HepG2 (cell line): ENCODE data around the gene TREX2. TPM values are rescaled to one million over a fixed set of nuclear protein-coding genes. Genes with fewer than 3 reads are reported as not detected.

ENCODE experiments used
- DPF2 ChIP-seq: sonication (generic); formaldehyde crosslinking; IDR thresholded peaks from 2 replicates; pipeline ENCODE4 v1.4.0; 2020; ENCODE audit warnings: mild to moderate bottlenecking, low read depth, missing genetic modification reagents, borderline replicate concordance
- FOSL2 ChIP-seq: sonication (generic); formaldehyde crosslinking; IDR thresholded peaks from 2 replicates; pipeline ENCODE4 v1.4.0; 2020; ENCODE audit warnings: missing genetic modification reagents
- FOXP1 ChIP-seq, 2 experiments: fragments of 450-650 bp in 1 of 2; IDR thresholded peaks; 2 replicates each; pipeline ENCODE4 v1.6.1; 2017 to 2018; ENCODE audit warnings: antibody characterized with exemption in 1 of 2
- MTA1 ChIP-seq: sonication (generic); formaldehyde crosslinking; IDR thresholded peaks from 2 replicates; pipeline ENCODE4 v1.4.0; 2020; ENCODE audit warnings: missing genetic modification reagents, mild to moderate bottlenecking, borderline replicate concordance
- MTERF4 ChIP-seq: sonication (generic); formaldehyde crosslinking; IDR thresholded peaks from 2 replicates; pipeline ENCODE4 v1.8.0; 2023; ENCODE audit warnings: mild to moderate bottlenecking, missing genetic modification reagents
- NCOA2 ChIP-seq: sonication (generic); formaldehyde crosslinking; IDR thresholded peaks from 2 replicates; pipeline ENCODE4 v1.8.0; 2022; ENCODE audit warnings: inconsistent platforms
- RBAK ChIP-seq: sonication (generic); formaldehyde crosslinking; IDR thresholded peaks from 2 replicates; pipeline ENCODE4 v1.5.1; 2020; ENCODE audit warnings: mild to moderate bottlenecking, missing genetic modification reagents
- RELA ChIP-seq: sonication (generic); formaldehyde crosslinking; IDR thresholded peaks from 2 replicates; pipeline ENCODE4 v1.4.0; 2020; ENCODE audit warnings: missing genetic modification reagents
- SP140L ChIP-seq: sonication (generic); formaldehyde crosslinking; IDR thresholded peaks from 2 replicates; pipeline ENCODE4 v1.4.0; 2020; ENCODE audit warnings: missing genetic modification reagents, borderline replicate concordance
- ZC3H4 ChIP-seq: sonication (generic); formaldehyde crosslinking; IDR thresholded peaks from 2 replicates; pipeline ENCODE4 v1.4.0; 2020; ENCODE audit warnings: missing genetic modification reagents, borderline replicate concordance
- ZFP36L2 ChIP-seq: sonication (generic); formaldehyde crosslinking; IDR thresholded peaks from 2 replicates; pipeline ENCODE4 v1.4.0; 2020; ENCODE audit warnings: missing genetic modification reagents
- ZFX ChIP-seq: sonication (generic); formaldehyde crosslinking; IDR thresholded peaks from 2 replicates; pipeline ENCODE4 v1.4.0; 2020; ENCODE audit warnings: mild to moderate bottlenecking, low read depth, missing genetic modification reagents, moderate library complexity
- ZNF256 ChIP-seq: sonication (generic); formaldehyde crosslinking; conservative IDR thresholded peaks from 2 replicates; pipeline ENCODE4 v1.4.0; 2020; ENCODE audit warnings: missing genetic modification reagents
- ZNF687 ChIP-seq: sonication (generic); formaldehyde crosslinking; IDR thresholded peaks from 2 replicates; pipeline ENCODE4 v1.5.1; 2020; ENCODE audit warnings: mild to moderate bottlenecking, missing genetic modification reagents, moderate library complexity
- ZNF775 ChIP-seq: sonication (generic); formaldehyde crosslinking; IDR thresholded peaks from 2 replicates; pipeline ENCODE4 v1.4.0; 2020; ENCODE audit warnings: missing genetic modification reagents, mild to moderate bottlenecking, moderate library complexity, borderline replicate concordance
- ZNF891 ChIP-seq: sonication (generic); formaldehyde crosslinking; IDR thresholded peaks from 2 replicates; pipeline ENCODE4 v1.5.0; 2020; ENCODE audit warnings: mild to moderate bottlenecking, missing genetic modification reagents
- polyA plus RNA-seq, 8 experiments: library from polyadenylated mRNA; depleted of rRNA in 3 of 8; stranded (reverse) in 7 of 8; unstranded in 1 of 8; fragments of >200 nt; fragmentation: Illumina TruSeq in 4 of 8; extraction: Trizol in 4 of 8; gene quantifications; 2 replicates each; pipeline versions ENCODE4 v1.2.1 to v1.2.3, GENCODE V29; 2011 to 2016; ENCODE audit warnings: low read depth in 4 of 8, missing spikeins in 1 of 8, mixed read lengths in 1 of 8; ENCODE audit not compliant: insufficient read depth in 1 of 8
- total RNA-seq, 5 experiments: library from RNA; depleted of rRNA; stranded (reverse); fragments of >200 nt; fragmentation: Illumina TruSeq; extraction: Trizol; gene quantifications; 2 replicates each; pipeline ENCODE4 v1.2.3, GENCODE V29; 2016; ENCODE audit warnings: low read depth in 1 of 5
- TF ChIP-seq, protein P1 (sequence below): sonication (generic); formaldehyde crosslinking; conservative IDR thresholded peaks from 2 replicates; pipeline ENCODE4 v1.8.1; 2023; ENCODE audit warnings: missing genetic modification reagents
- TF ChIP-seq, protein P2 (sequence below): sonication (generic); formaldehyde crosslinking; IDR thresholded peaks from 2 replicates; pipeline ENCODE4 v1.5.1; 2020; ENCODE audit warnings: missing genetic modification reagents, mild to moderate bottlenecking, borderline replicate concordance

Gene TREX2
- total and polyA plus RNA-seq, 2 of the 13 experiments (the other 11 are each of a cell fraction or from before 2014, with no cell fraction given) = 0.13 to 0.18 TPM

GRCh38 chrX:153485396-153486080 is 39.7 kb upstream of the TREX2 start (continued):
- no peak for TF ChIP-seq NCOA2 (CRISPR knock-in tag)
- TF ChIP-seq, protein P1, sequence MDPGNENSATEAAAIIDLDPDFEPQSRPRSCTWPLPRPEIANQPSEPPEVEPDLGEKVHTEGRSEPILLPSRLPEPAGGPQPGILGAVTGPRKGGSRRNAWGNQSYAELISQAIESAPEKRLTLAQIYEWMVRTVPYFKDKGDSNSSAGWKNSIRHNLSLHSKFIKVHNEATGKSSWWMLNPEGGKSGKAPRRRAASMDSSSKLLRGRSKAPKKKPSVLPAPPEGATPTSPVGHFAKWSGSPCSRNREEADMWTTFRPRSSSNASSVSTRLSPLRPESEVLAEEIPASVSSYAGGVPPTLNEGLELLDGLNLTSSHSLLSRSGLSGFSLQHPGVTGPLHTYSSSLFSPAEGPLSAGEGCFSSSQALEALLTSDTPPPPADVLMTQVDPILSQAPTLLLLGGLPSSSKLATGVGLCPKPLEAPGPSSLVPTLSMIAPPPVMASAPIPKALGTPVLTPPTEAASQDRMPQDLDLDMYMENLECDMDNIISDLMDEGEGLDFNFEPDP = 0 out of 2 replicates have a peak, but pooled peaks have one; percentile 21
- TF ChIP-seq MTERF4 (CRISPR knock-in tag) = no peak
- no peak for TF ChIP-seq ZFX (CRISPR knock-in tag)
- no peak for TF ChIP-seq ZNF256 (CRISPR knock-in tag)
- peak; percentile 67 for TF ChIP-seq ZNF687 (CRISPR knock-in tag)
- TF ChIP-seq MTA1 = no peak
- no peak for TF ChIP-seq FOSL2
- no peak for TF ChIP-seq SP140L (CRISPR knock-in tag)
- TF ChIP-seq ZC3H4 (CRISPR knock-in tag) = no peak
- TF ChIP-seq FOXP1 (IDR thresholded peaks at IDR 0.05) = no peak
- no peak for TF ChIP-seq FOXP1 (CRISPR knock-in tag; IDR thresholded peaks at IDR 0.05)
- TF ChIP-seq, protein P2, sequence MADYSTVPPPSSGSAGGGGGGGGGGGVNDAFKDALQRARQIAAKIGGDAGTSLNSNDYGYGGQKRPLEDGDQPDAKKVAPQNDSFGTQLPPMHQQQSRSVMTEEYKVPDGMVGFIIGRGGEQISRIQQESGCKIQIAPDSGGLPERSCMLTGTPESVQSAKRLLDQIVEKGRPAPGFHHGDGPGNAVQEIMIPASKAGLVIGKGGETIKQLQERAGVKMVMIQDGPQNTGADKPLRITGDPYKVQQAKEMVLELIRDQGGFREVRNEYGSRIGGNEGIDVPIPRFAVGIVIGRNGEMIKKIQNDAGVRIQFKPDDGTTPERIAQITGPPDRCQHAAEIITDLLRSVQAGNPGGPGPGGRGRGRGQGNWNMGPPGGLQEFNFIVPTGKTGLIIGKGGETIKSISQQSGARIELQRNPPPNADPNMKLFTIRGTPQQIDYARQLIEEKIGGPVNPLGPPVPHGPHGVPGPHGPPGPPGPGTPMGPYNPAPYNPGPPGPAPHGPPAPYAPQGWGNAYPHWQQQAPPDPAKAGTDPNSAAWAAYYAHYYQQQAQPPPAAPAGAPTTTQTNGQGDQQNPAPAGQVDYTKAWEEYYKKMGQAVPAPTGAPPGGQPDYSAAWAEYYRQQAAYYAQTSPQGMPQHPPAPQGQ (CRISPR knock-in tag) = no peak
- TF ChIP-seq ZNF891 (CRISPR knock-in tag) = no peak
- no peak for TF ChIP-seq RELA (CRISPR knock-in tag)
- TF ChIP-seq DPF2 (CRISPR knock-in tag) = no peak
- no peak for TF ChIP-seq ZNF775 (CRISPR knock-in tag)
- TF ChIP-seq RBAK (CRISPR knock-in tag) = no peak
- no peak for TF ChIP-seq ZFP36L2
